HEK293 (cell line): ENCODE results near the gene KBTBD2.

Experiments used
- CTCF ChIP-seq: fragments of 450-650 bp; formaldehyde crosslinking; IDR thresholded peaks from 2 replicates; pipeline ENCODE4 v1.5.1; 2016; ENCODE audit warnings: missing biosample characterization, missing genetic modification characterization
- HIC1 ChIP-seq: fragments of 450-650 bp; formaldehyde crosslinking; IDR thresholded peaks from 2 replicates; pipeline ENCODE4 v1.5.1; 2016; ENCODE audit warnings: missing biosample characterization, missing genetic modification characterization
- REST ChIP-seq: fragments of 450-650 bp; formaldehyde crosslinking; IDR thresholded peaks from 2 replicates; pipeline ENCODE4 v1.5.1; 2016; ENCODE audit warnings: missing biosample characterization, missing genetic modification characterization
- ZBTB10 ChIP-seq: fragments of 450-650 bp; formaldehyde crosslinking; IDR thresholded peaks from 2 replicates; pipeline ENCODE4 v1.5.1; 2016; ENCODE audit warnings: missing biosample characterization, missing genetic modification characterization
- ZNF302 ChIP-seq: fragments of 450-650 bp; formaldehyde crosslinking; IDR thresholded peaks from 2 replicates; pipeline ENCODE4 v1.5.1; 2016; ENCODE audit warnings: missing biosample characterization, missing genetic modification characterization, low read depth

GRCh38 chr7:32894171-32894570 lies 2.6 kb upstream of the KBTBD2 start:
- no peak for TF ChIP-seq ZNF302 (tag by site-specific recombination)
- TF ChIP-seq CTCF = no peak
- TF ChIP-seq REST (tag by site-specific recombination) = no peak
- no peak for TF ChIP-seq HIC1 (tag by site-specific recombination)
- no peak for TF ChIP-seq ZBTB10 (tag by site-specific recombination)
